GM21528 (cell line): Measurements from ENCODE around the gene CDH23.

Experiments used
- ATAC-seq: cut with Tn5 transposase; IDR thresholded peaks from one replicate; pipeline ENCODE4 v1.9.1; 2021; ENCODE audit warnings: mild to moderate bottlenecking, moderate library complexity; ENCODE audit not compliant: unreplicated experiment, low FRiP score

The CDH23 gene

DNA sequence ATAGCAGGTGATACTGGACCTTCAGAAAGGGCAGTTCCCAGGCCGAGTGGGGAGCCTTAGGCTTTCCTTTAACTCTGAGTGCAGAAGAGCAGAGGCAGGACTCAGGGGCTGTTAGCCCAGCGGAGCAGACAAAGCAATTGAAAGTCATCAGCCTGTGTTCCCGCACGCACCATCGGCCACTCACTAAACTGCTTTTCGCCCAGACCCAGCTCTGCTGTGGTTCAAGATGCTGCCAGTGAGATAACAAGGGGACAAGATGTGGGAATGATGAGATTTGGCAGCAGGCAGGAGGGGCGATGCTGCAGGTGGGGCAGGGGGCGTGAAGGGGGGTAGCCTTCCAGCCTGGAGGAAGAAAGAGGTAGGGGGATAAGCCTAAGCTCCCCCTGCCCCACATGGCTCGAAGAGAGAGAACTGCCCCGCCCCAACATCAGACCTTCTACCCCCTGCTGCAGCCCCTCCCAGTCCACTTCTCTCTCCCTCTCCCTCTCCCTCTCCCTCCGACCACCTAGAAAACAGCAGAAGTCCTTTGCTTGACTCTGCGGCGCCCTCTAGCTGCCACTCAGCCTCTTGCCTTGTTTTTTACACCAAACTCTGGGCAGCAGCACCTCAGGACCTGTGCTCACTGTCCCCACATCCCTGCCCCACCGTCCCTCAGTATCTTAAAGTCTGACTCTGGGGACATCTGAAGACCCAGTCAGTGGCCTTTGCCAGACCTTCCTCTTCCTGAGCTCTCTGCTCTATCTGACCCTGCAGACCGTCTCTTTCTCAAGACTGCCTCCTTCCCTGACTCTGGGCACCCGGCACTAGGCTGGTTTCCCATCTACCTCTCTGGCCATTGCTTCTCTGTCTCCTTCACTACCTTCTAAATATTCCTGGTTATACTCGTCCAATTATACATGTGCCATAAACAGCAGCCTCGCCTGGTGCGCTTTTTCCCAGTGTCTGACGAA, 212.4 kb downstream of the CDH23 start:
- no peak for ATAC-seq

DNA sequence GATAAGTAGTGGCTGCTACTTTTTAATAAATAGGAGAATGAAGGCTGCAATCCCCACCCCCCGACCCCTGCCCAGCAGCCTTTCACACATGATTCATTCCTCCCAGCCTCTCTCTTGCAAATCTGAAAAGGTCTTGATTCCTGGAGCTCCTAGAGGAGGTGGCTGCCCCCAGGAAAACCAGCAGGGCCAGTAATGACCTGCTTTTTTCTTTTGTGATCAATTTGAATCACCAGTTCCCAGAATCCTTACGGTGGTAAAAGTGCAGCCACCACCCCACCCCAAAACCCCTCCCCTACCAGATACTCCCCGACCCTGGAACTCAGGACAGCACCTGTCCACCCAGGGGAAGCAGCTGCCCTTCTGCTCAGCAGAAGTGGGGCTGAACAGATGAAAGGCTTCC, 213.9 kb downstream of the CDH23 start:
- no peak for ATAC-seq

DNA sequence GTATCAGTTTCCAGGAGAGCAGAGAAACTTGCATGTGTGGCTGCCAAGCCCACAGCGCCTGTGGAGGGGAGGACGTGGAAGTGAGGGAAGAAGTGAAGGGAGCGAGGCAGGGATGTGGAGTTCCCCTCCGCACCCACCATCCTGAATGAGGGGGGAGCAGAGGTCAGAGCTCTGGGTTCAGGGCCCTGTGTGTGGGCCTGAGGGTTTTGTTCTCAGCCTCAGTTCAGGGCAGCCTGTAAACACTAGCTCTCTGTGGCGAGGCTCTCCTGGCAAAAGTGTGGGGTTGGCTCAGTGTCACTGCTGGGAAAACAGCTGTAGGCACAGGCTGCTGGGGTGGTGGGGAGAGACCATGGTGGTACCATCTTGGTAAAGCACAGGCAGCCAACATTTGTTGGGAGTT, 214.4 kb downstream of the CDH23 start:
- no peak for ATAC-seq

DNA sequence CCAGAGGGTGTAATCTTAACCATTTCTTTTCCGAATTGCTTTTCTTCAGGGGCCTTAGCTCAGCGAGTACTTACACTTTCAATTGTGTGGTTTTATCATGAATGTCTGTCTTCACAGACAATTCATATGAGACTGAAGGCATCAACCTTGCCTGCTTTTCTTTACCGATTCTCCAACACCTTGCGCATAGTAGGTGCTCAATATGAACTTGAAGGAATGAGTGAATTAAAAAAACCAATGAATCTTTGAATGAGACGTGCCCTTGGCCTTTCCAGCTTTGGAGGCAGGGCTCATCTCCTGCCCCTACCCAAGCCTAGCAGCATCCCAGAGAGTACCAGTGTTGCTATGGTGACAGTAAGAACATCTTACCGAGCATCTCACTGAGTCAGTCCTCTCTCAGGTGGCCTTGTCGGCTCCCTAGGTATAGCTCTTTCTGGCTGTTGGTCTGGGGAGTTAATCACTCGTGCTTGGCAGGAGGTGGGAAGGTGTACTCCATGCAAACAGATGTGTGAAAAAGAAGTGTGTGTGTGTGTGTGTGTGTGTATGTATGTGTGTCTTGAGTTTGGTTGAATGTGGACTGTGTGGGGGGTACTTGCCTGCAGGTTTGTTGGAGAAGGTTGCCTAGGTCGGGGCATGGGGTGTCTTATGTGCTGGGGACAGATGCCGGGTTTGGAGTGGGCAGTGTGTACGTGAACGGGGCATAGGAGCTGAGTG, 215.1 kb downstream of the CDH23 start:
- ATAC-seq: no peak

DNA sequence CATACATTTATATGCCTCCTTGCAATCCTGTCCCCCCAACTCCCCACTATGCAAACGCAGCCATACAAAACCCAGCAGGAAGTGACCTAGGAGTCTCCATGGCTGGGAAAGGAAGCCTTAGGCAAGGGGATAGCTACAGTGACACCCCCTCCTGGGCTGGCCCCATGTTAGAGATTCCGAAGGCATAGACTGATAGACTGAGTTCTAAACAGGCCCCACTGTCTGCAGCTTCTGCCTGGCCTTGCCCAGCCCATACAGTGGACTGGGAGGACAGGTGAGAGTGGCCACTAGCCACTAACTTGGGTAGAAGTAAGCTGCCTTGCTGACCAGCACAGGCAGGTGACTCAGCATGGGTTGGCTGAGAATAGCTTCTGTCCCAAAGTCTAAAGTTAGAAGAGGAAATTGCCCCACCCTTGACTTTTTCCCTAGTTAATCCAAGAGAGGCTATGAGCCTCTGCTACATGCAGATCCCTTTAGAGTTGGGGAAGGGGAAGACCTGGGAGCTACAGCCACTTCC, 216.6 kb downstream of the CDH23 start:
- ATAC-seq: no peak

DNA sequence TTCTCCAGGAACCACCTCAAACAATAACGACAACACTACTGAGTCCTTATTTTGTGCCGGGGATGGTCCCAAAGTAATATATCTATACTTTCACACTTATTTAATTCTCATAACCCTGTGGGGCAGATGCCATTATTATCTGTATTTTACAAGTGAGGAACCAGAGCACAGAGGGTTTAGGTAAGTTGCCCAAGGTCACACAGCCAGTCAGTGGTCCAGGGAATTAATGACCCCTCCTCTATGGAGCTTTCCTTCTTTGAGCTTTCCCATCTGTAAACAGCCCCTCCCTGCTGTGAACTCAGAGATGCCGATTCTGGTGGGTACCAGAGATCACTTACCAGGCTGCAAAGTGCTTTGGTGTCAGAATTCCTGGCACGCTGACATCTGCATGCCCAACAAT, 217.2 kb downstream of the CDH23 start:
- no peak for ATAC-seq

DNA sequence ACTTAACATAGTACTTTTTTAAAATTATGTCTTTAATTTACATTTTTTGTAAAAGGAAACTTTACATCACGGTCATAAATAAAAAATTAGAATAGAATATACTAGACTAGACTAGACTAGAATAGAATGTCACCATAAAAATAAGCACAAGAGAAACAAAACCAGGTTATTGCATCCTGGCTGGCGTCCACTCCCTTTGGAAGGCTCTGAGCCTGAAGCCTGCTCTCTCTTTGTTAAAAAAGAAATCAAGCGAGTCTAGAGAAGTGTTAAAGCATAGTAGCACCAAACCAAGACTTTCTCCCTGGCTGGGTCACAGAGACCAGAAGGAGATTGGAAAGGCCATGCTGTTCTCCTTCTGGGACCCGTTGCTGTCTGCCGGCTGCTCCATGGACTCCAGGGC, 218.2 kb downstream of the CDH23 start:
- ATAC-seq: no peak

DNA sequence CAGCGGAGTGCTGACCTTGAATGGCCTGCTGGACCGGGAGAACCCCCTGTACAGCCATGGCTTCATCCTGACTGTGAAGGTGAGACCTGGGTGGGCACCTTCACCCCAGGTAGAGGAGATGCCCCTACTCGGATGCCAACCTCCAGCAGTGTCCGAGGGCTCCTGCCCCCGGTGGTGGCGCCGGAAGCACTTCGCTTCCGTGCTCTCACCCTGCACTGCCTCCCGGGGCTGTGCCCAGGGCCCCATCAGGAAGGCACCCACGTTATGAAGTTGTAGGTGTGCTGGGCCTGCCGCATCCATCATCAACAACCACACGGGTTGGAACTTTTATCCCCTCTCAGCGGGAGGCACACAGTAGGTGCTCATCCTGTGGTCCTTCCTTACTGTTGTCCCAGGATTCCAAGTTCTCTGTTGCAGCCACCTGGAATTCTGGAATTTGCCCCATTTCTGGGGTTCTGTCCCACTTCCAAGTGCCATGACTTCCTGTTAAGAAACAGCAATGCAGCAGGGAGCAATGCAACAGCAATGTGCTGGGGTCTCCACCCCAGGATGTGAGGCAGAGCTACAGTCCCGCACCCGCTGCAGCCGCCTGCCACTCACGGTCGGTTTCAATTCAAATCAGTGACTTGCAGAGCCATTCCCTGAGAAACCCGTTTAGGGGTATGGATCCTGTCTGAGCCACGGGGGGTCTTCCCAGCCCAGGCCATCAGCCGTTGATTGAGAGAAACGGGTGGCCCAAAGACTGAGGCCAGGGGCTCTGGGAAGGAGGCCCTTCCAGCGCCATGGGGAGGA, 219.0 kb downstream of the CDH23 start:
- ATAC-seq: no peak

DNA sequence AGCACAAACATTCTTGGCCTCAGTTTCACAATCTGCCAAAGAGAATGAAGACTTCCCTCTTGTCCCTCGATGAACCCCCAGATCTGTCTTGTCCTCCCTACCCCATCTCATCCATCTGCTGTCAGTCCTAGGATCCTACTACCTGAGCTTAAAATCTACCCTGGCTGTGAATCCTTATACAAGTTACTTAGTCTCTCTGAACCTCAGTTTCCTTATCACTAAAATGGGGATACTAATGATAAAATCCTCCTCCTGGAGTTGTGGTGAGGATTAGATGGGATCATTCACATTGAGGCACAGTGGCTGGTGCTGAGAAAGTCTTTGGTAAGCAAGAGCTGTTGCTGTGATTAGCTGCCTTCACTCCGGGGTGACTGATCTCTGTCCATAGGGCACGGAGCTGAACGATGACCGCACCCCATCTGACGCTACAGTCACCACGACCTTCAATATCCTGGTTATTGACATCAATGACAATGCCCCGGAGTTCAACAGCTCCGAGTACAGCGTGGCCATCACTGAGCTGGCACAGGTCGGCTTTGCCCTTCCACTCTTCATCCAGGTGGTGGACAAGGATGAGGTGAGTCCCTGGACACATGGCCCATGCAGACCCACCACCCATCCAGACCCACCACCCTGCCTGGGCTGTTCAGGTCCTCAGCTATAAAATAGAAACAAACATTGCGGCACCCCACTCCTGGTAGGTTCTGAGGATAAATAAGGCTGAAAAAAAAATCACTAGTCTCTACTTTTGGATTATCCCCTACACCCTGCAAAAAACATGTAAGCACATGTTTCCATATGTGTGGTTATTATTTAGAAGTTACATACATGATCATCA, 220.3 kb downstream of the CDH23 start:
- no peak for ATAC-seq

DNA sequence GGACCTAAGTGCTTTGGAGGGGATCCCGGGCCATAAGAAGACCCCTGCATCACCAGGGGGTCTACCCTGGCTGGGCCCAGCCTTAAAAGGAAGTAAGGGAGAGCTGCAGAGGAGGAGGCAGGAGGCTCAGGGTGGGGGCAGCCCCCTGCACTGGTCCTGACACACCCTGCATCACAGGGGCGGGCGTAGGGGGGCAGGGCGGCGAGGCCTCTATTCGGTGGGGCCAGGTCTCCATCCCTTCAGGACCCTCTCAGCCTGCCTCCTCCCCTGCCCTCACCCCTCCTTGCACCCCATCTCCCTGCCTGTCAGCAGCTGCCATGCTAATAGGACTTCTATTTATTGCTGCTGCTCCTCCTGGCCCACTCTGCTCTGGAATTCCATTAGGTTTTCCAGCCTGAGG, 221.5 kb downstream of the CDH23 start:
- no peak for ATAC-seq

DNA sequence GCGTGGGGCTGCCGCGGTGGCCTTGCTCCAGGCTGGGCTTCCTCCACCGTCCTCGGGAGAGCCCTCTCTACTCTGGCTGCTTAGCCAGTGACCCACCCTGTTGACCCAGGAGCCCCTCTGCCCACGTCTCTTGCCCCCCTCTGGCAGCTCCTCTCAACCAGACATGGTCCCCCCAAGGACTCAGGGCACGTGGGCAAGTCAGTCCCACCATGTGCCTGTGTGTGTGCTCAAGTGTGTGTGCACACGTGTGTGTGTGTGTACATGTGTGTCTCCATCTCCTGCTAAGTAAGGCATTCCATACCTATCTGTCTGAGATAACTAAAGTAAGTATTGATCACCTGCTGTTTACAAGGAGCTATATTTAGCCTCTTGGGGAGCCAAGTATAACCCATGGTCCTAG, 221.9 kb downstream of the CDH23 start:
- ATAC-seq: no peak

DNA sequence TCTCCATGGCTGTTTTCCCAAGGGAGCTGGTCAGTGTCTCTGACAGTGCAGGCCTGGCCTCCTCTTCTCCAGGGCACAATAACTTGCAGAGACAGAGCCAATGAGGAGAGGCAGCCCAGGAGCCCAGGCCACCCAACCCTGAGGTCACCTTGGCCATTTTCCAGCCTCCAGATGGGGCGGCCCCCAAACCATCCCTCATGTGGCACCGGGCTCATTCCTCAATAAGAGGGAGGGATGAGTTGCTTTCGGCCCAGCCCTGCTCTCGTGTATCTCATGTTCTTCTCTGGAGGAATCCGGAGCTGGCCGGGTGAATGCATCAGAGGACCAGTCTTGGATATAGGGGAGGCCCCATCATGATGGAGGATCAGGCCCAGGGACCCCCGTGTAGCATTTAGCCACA, 223.9 kb downstream of the CDH23 start:
- no peak for ATAC-seq

DNA sequence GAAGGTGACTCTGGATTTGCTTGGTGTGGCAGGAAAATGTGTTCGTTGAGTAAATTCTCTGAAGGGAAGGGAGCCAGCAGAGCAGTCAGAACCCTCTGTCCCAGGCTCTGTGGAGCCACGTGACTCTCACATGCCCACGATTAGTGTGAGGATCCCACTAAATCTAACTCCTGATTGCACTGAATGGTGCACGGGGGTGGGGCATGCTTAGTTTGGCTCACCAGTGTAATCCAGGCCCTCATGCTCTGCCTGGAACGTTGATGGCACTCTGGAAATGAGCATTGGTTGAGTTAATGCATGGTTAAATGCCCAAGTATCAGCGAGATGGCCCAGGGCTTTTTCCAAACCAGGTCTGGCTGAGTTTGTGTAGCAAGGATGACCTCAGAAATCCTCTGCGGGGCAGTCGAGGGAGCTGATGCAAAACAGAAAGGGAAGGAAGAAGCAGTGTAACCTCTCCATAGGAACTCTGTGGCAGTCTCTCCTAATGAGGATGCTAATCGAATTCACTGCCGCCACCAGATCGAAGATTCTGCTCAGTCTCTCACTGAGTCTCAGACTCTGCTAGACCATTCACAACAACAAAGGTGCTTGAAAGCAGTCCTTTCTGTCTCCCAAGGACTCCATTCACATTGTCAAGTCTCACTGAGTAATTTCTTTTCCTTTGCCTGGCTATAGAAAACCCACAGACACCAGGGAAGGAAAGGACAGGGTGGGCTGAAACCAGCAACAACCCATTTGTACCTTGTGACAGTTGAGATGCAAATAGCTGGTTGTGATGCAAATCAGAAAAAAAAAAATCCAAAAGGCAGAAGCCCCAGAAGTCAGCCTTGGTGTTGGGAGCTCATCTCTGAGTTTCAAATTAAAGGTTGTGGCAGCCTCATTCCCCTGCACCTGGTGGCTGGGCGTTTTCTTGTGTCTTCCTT, 224.8 kb downstream of the CDH23 start:
- ATAC-seq: no peak

DNA sequence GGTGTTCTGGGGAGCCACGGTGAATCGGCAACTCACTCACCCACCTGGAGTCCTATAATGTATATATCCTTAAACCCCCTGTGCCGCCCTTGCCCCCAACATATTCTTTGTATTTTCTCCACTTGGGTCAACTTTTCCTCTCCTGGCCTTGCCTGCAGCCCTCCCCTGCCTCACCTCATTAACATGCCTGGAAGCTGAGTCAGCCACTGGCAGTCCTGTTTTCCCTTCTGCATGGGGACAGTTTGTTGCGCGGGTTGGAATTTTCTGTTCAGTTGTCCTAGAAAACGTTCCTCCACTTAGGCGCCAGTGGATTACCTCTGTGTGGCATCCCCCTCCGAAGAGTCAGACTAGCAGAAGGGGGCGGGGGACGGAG, 225.4 kb downstream of the CDH23 start:
- ATAC-seq: no peak

DNA sequence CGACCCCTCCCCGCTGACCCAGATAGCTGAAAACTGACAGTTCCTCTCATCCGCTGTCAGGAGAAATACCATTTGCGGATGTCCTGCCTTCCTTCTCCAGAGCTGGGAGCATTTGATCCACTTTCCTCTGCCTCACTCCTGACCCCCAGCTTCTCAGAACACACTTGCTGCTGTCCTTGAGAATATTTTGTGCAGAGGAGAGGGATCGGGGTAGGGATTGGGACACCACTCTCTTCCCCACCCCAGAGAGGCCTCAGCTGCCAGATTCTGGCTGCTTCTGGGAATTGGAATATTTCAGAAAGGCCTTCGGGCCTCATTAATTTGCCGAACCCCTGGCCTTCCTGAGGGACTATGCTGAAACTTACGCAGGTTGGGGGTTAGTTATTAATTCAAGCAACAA, 225.9 kb downstream of the CDH23 start:
- ATAC-seq: no peak

DNA sequence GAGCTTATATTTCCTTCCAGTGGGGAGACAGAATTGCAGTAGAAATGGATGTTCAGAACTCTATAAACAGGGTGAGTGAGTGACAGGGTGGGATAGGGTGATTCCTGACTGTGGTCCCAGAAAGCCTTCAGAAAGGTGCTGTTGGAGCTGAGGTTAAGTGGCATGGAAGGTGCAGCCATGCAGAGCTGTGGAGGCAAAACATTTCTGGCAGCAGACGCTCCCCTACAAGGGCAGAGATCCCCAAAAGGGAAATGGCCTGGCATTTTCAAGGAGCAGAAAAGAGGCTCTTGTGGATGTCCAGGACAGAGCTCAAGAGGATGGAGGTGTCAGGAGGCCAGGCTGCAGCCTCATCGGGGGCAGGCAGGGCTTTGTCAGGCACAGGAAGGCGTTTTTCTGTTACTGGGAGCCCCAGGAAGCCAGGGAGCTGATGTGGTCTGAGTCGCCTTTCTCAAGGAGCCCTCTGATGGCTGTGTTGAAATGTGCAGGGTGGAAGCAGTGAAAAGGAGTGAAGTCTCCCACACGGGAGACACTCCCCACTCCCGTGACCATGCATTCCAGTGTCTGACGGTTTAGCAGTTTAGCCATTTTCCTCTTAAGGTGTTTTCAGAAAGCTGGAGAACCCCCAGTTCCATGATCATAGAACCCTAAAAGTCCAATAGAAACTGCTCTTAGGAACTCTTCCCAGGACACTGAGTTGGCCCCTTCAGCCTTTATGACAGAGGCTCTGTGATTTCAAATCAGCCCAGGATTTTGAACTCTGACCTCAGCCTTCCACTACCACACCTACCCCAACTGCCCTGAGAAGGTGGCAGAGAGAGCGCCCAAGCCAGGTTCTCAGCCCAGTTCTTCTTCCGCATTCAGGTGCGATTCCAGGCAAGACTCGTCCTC, 226.6 kb downstream of the CDH23 start:
- no peak for ATAC-seq

DNA sequence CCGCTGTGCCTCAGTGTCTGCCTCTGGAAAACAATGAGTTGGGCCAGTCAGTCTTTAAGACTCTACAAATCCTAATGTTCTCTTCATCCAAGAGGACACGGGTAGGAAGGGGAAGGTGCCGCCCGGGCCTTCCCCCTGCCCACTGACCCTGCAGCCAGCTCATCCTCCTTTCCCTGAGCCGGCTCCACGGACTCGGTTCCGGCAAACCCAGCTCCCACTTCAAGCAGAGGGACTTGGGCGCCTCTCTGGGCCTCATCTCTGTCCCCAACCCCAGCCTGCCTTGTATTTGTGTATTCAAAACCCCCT, 227.2 kb downstream of the CDH23 start:
- no peak for ATAC-seq

DNA sequence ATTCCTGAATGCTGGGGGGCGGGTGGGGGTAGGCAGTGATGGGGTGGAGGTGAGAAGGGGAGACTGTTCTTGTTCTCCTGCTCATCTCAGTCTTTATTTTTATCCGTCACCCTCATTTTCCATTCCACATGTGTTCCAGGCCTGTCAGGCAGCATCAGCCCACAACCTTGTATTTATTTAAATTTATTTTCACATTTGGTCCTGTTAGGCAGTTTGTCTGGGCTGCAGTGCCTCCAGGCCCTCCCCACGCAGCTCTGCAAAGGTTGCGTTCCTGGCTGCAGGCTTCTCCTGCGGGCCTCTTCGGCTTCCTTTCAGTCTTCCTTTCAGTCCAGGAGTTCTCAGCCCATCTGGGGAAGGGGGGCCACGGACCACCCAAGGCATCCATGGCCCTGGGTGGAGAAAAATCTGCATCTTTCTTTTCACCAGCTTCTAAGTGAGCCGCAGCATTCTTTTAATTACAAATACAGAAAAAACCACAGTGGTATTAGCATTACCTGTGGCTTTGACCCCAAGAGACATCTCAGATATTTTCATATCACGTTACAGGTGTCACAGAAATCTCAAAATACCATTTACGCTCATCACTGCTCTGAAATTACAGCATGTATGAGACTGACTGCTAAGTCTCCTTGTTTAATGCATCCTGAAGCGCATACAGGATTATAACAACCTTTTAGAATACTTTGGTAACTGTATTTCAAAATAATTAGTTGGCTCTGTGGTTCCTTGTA, 228.9 kb downstream of the CDH23 start:
- ATAC-seq: no peak
